ENCODE data around the gene HJV. TPM values are rescaled to one million over a fixed set of nuclear protein-coding genes. Genes with fewer than 3 reads are reported as not detected.

HJV gene
- total RNA-seq, 1 donor from 2014 or later: not detected

DNA sequence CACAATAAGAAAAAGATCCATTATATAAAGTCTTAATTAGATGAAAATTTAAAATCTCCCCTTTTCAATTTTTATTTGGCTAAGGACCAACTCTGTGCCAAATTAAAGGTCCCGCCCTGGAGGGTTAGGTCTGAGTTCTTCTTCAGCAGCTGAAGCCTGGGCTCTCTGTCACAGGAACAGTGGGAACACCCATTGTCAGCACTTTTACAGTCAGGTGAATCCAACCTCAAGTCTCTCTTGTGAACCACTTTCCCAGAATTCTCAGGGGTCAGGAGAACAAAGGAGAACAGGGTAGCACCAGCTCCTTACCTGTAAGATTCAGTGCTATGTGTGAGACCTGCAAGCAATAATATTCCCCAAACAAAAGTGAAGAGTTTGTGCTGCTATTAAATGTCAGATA is 25.1 kb upstream of the HJV start:
- Histone ChIP-seq H3K27ac (no peak overlapping the region), H3K27me3 (ENCODE audit: low read depth) (no peaks in the 10 kb centered on the region), H3K4me3 (no peak overlapping the region), H3K4me1 (no peaks in the 10 kb centered on the region), H3K9me3 (no peaks in the 10 kb centered on the region), H3K36me3 (no peaks in the 10 kb centered on the region)
- no peak for ATAC-seq
- DNase-seq: no peak
- no peak for TF ChIP-seq CTCF (IDR thresholded peaks at IDR 0.05)
- intact Hi-C loops (cut with DNase I): no loop called here

- no peak for TF ChIP-seq CTCF (IDR thresholded peaks at IDR 0.05)
- H3K27ac ChIP-seq: peak overlapping the region; percentile 88
- intact Hi-C loops (cut with DNase I): no loop called here
- peaks cover 24% of the 10 kb centered on the region for H3K4me1 ChIP-seq
- H3K27me3 ChIP-seq (ENCODE audit: low read depth): no peaks in the 10 kb centered on the region
- no peaks in the 10 kb centered on the region for H3K36me3 ChIP-seq
- no peaks in the 10 kb centered on the region for H3K9me3 ChIP-seq
- DNase-seq (no peak), ATAC-seq (no peak)
- peak overlapping the region; percentile 75 for H3K4me3 ChIP-seq
Observed at GRCh38 chr1:146039844-146040194, 18.3 kb upstream of the HJV start.

- no peaks in the 10 kb centered on the region for H3K9me3 ChIP-seq
- no peaks in the 10 kb centered on the region for H3K27me3 ChIP-seq (ENCODE audit: low read depth)
- H3K4me3 ChIP-seq: peak overlapping the region; percentile 75
- peak overlapping the region; percentile 88 for H3K27ac ChIP-seq
- no peaks in the 10 kb centered on the region for H3K36me3 ChIP-seq
- H3K4me1 ChIP-seq: peaks cover 24% of the 10 kb centered on the region
- intact Hi-C loops (cut with DNase I): no loop called here
- ATAC-seq: peak; percentile 84 to 85
- DNase-seq: peak; percentile 78
- no peak for TF ChIP-seq CTCF (IDR thresholded peaks at IDR 0.05)
Observed at GRCh38 chr1:146036965-146037646, 15.6 kb upstream of the HJV start.

- DNase-seq: no peak
Observed at GRCh38 chr1:146036241-146036964, 14.9 kb upstream of the HJV start.

GRCh38 chr1:146035048-146035423 is 13.5 kb upstream of the HJV start:
- no peak for ATAC-seq
- peaks cover 24% of the 10 kb centered on the region for H3K4me1 ChIP-seq
- H3K27me3 ChIP-seq (ENCODE audit: low read depth): no peaks in the 10 kb centered on the region
- H3K4me3 ChIP-seq: peak overlapping the region; percentile 75
- DNase-seq: no peak
- intact Hi-C loops (cut with DNase I): no loop called here
- no peaks in the 10 kb centered on the region for H3K9me3 ChIP-seq
- no peaks in the 10 kb centered on the region for H3K36me3 ChIP-seq
- peak overlapping the region; percentile 56 for H3K27ac ChIP-seq
- no peak for TF ChIP-seq CTCF (IDR thresholded peaks at IDR 0.05)

More at GRCh38 chr1:146036241-146036964, 14.9 kb upstream of the HJV start:
- Histone ChIP-seq H3K27ac (peak overlapping the region; percentile 88), H3K27me3 (ENCODE audit: low read depth) (no peaks in the 10 kb centered on the region), H3K4me3 (peak overlapping the region; percentile 75), H3K36me3 (no peaks in the 10 kb centered on the region), H3K9me3 (no peaks in the 10 kb centered on the region), H3K4me1 (peaks cover 24% of the 10 kb centered on the region)
- ATAC-seq: no peak
- intact Hi-C loops (cut with DNase I): no loop called here
- TF ChIP-seq CTCF (IDR thresholded peaks at IDR 0.05): no peak
